Activated CD4-positive, alpha-beta memory T cell treated with anti-CD3 and anti-CD28 coated beads, Interleukin-2, amount 10 ng/mL, durations not matched to agents 7 days and 5 days (primary cell): ENCODE results near the gene PDZD8. TPM values are rescaled to one million over a fixed set of nuclear protein-coding genes. Genes with fewer than 3 reads are reported as not detected.

Source experiments
- CTCF ChIA-PET: fragments of 350-600 bp; sonication (Branson Sonifier 250); formaldehyde crosslinking; loops from one replicate; lab custom pipeline; 2021; ENCODE audit warnings: antibody characterized with exemption, inconsistent platforms; lab: Charles Lee
- POLR2A ChIA-PET: fragments of 350-600 bp; sonication (Branson Sonifier 250); formaldehyde crosslinking; loops from one replicate; lab custom pipeline; 2021; ENCODE audit warnings: antibody characterized with exemption; lab: Charles Lee
- DNase-seq: peaks from one replicate; pipeline ENCODE4 v3.0.0-alpha.2; 2020
- H3K27ac Mint-ChIP-seq: one replicate; pipeline ENCODE4 v1.8.0; 2021; ENCODE audit warnings: mild to moderate bottlenecking, mixed read lengths
- H3K27me3 Mint-ChIP-seq: one replicate; pipeline ENCODE4 v1.8.0; 2021; ENCODE audit warnings: mixed read lengths
- H3K36me3 Mint-ChIP-seq: one replicate; pipeline ENCODE4 v1.8.0; 2021; ENCODE audit warnings: low read depth, mixed read lengths
- H3K4me1 Mint-ChIP-seq: one replicate; pipeline ENCODE4 v1.8.0; 2021; ENCODE audit warnings: mixed read lengths
- H3K4me3 Mint-ChIP-seq: one replicate; pipeline ENCODE4 v1.8.0; 2021; ENCODE audit warnings: mild to moderate bottlenecking, mixed read lengths
- H3K9me3 Mint-ChIP-seq: one replicate; pipeline ENCODE4 v1.8.0; 2021; ENCODE audit warnings: mixed read lengths
- total RNA-seq, 2 experiments: library from RNA; stranded (reverse); gene quantifications; one replicate each; pipeline ENCODE4 v1.2.3, GENCODE V29; 2021

PDZD8 gene
- total RNA-seq, 2 experiments from 2014 or later, result 12.3 to 12.8 TPM

GRCh38 chr10:117374506-117375359, 507 bp downstream of the PDZD8 start:
- Mint-ChIP-seq H3K27me3 (peaks cover 28% of the 10 kb centered on the region), H3K36me3 (peaks cover 7% of the 10 kb centered on the region), H3K9me3 (no peaks in the 10 kb centered on the region), H3K27ac (peak overlapping the region; percentile 78), H3K4me1 (peaks cover 31% of the 10 kb centered on the region), H3K4me3 (peak overlapping the region; percentile 96)
- peak; percentile 41 for DNase-seq
- CTCF ChIA-PET, result interaction anchor here (1.2 to 2.8 kb wide), 3 partner anchors 12 to 158 kb away, joined by 3 to 12 read pairs (median 4); no protein-coding TSS in a partner anchor
- POLR2A ChIA-PET, result interaction anchor here (1.0 to 1.6 kb wide), 3 partner anchors 19 to 158 kb away, joined by 3 to 7 read pairs (median 6); no protein-coding TSS in a partner anchor

- POLR2A ChIA-PET, result interaction anchor here (1.0 to 1.6 kb wide), 3 partner anchors 18 to 157 kb away, joined by 3 to 7 read pairs (median 6); no protein-coding TSS in a partner anchor
- H3K27ac Mint-ChIP-seq, result peak overlapping the region; percentile 78
Measured at GRCh38 chr10:117373823-117374505, 1.3 kb downstream of the PDZD8 start.

GRCh38 chr10:117370205-117370604, 5.0 kb downstream of the PDZD8 start:
- Mint-ChIP-seq H3K27me3 (no peaks in the 10 kb centered on the region), H3K4me1 (peaks cover 43% of the 10 kb centered on the region), H3K36me3 (peaks cover 14% of the 10 kb centered on the region), H3K9me3 (no peaks in the 10 kb centered on the region), H3K27ac (no peak overlapping the region), H3K4me3 (no peak overlapping the region)
- no peak for DNase-seq
- ChIA-PET CTCF (interaction anchor here (1.1 to 2.6 kb wide), 4 partner anchors 9 to 195 kb away, joined by 3 to 9 read pairs (median 3); no protein-coding TSS in a partner anchor), POLR2A (no interaction called here)

More at GRCh38 chr10:117373823-117374505, 1.3 kb downstream of the PDZD8 start:
- DNase-seq, result peak; percentile 45
- Mint-ChIP-seq H3K9me3 (no peaks in the 10 kb centered on the region), H3K36me3 (peaks cover 11% of the 10 kb centered on the region), H3K27me3 (peaks cover 21% of the 10 kb centered on the region), H3K4me1 (peaks cover 34% of the 10 kb centered on the region), H3K4me3 (peak overlapping the region; percentile 96)
- CTCF ChIA-PET, result interaction anchor here (1.2 to 2.8 kb wide), 3 partner anchors 11 to 157 kb away, joined by 3 to 12 read pairs (median 4); no protein-coding TSS in a partner anchor

DNA sequence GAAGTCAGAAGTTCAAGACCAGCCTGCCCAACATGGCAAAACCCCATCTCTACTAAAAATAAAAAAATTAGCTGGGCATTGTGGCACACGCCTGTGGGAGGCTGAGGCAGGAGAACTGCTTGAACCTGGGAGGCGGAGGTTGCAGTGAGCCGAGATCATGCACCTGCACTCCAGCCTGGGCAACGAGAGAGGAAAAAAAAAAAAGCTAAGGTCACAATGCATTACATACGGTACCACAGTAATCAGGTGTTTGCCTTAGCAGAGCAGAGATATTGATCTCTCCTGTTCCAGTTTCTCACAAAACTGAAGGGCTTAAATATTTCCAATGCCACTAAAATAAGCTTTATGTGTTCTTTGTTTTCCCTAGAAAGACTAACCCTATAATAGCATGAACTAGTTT, 7.5 kb downstream of the PDZD8 start:
- POLR2A ChIA-PET, result no interaction called here
- H3K4me1 Mint-ChIP-seq, result peaks cover 50% of the 10 kb centered on the region
- no peak for DNase-seq
- H3K27ac Mint-ChIP-seq, result no peak overlapping the region
- no peaks in the 10 kb centered on the region for H3K9me3 Mint-ChIP-seq
- no peaks in the 10 kb centered on the region for H3K27me3 Mint-ChIP-seq
- no peak overlapping the region for H3K4me3 Mint-ChIP-seq
- H3K36me3 Mint-ChIP-seq, result peaks cover 10% of the 10 kb centered on the region
- CTCF ChIA-PET, result no interaction called here

GRCh38 chr10:117366741-117367140, 8.5 kb downstream of the PDZD8 start:
- no peak for DNase-seq
- no peaks in the 10 kb centered on the region for H3K9me3 Mint-ChIP-seq
- H3K4me3 Mint-ChIP-seq, result no peak overlapping the region
- H3K4me1 Mint-ChIP-seq, result peaks cover 41% of the 10 kb centered on the region
- ChIA-PET CTCF (no interaction called here), POLR2A (no interaction called here)
- H3K27ac Mint-ChIP-seq, result no peak overlapping the region
- H3K36me3 Mint-ChIP-seq, result peaks cover 7% of the 10 kb centered on the region
- H3K27me3 Mint-ChIP-seq, result no peaks in the 10 kb centered on the region

DNA sequence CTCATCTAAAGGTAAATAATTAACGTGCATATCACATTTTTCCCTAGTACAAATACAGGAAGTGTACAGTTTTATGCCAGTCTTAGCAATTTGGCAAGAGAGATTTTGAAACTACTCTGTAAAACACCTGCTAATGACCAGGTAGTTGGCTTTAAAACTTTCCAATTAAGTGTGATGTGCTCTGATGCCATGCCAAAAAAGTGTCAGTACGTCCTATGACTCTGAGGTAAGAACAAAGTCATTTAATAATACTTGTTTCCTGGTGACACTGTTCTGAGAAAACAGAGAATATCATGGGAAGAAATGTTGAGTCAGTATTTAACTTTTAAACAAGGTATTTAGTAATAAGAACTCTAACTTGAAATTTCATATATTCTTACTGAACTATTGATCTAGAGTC, 9.6 kb downstream of the PDZD8 start:
- Mint-ChIP-seq H3K4me3 (no peak overlapping the region), H3K36me3 (peaks cover 7% of the 10 kb centered on the region), H3K27ac (no peak overlapping the region), H3K27me3 (no peaks in the 10 kb centered on the region), H3K4me1 (peaks cover 36% of the 10 kb centered on the region), H3K9me3 (no peaks in the 10 kb centered on the region)
- CTCF ChIA-PET, result no interaction called here
- DNase-seq, result no peak
- POLR2A ChIA-PET, result no interaction called here

DNA sequence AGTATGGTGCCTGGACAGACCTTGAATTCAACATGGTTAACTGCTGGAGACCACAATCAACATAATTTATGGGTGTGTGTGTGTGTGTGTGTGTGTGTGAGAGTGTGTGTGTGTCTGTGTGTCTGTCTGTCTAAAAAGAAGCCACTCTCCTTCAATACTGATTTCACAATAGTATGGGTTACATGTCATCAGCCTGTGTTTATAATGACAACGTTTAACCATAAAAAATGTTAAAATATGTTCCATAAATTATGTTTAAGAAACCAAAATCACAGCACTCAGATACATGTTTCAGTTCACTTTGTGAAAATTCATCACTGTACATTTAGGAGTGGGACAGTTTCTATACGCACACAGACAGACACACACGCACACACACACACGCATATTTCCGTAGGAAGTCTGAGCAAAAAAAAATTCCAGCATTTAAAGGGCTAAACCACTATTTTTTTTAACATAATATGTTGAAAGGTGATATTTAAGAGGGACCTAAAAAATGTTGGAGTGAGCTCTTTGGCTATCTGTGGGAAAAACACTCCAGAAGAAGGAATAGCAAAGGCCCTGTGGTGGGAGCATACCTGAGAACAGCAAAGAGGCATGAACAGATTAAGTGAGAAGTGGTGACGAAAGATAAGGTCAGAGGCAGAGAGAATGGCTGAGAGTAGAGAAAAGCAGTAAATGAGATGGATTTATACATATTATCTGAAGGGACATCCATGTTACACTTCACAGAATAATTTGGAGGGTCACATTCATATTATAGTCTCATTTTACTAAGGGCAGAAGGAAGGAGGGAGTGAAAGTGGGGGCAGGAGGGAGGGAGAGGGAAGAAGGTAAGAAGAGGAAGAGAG, 10.9 kb downstream of the PDZD8 start:
- H3K4me1 Mint-ChIP-seq, result peaks cover 34% of the 10 kb centered on the region
- H3K36me3 Mint-ChIP-seq, result peaks cover 3% of the 10 kb centered on the region
- H3K9me3 Mint-ChIP-seq, result no peaks in the 10 kb centered on the region
- DNase-seq, result no peak
- POLR2A ChIA-PET, result no interaction called here
- no peak overlapping the region for H3K4me3 Mint-ChIP-seq
- CTCF ChIA-PET, result no interaction called here
- H3K27me3 Mint-ChIP-seq, result no peaks in the 10 kb centered on the region
- no peak overlapping the region for H3K27ac Mint-ChIP-seq

DNA sequence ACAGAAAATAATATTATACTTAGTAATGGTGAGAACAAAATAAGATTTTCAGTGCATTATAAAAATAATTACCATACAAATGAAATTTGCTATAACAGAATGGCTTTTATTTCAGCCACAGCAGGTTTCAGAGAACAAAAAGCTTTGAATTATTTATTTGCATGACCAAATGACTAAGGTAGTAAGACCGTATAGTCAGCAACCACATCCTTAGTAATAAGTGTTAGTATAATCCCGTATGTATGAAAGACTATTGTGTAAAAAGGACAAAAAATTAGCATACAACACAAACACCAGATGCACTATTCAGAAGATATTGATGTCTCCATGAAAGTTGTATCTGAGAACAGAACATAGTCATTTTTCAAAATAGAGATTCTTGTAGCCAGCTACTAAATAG, 12.2 kb downstream of the PDZD8 start:
- Mint-ChIP-seq H3K9me3 (no peaks in the 10 kb centered on the region), H3K27ac (no peak overlapping the region), H3K27me3 (no peaks in the 10 kb centered on the region), H3K4me3 (no peak overlapping the region), H3K36me3 (peaks cover 2% of the 10 kb centered on the region), H3K4me1 (peaks cover 36% of the 10 kb centered on the region)
- ChIA-PET CTCF (interaction anchor here (0.6 to 0.9 kb wide), 2 partner anchors 11 to 13 kb away, joined by 3 read pairs; no protein-coding TSS in a partner anchor), POLR2A (no interaction called here)
- no peak for DNase-seq

- no peak for DNase-seq
- POLR2A ChIA-PET, result no interaction called here
- H3K36me3 Mint-ChIP-seq, result no peaks in the 10 kb centered on the region
- no peaks in the 10 kb centered on the region for H3K27me3 Mint-ChIP-seq
- no peaks in the 10 kb centered on the region for H3K9me3 Mint-ChIP-seq
- H3K4me3 Mint-ChIP-seq, result no peak overlapping the region
- CTCF ChIA-PET, result interaction anchor here (0.6 kb wide), 1 partner anchor 12 kb away, joined by 3 read pairs; no protein-coding TSS in a partner anchor
- H3K4me1 Mint-ChIP-seq, result peaks cover 33% of the 10 kb centered on the region
- H3K27ac Mint-ChIP-seq, result no peak overlapping the region
Measured at GRCh38 chr10:117362313-117362712, 12.9 kb downstream of the PDZD8 start.

DNA sequence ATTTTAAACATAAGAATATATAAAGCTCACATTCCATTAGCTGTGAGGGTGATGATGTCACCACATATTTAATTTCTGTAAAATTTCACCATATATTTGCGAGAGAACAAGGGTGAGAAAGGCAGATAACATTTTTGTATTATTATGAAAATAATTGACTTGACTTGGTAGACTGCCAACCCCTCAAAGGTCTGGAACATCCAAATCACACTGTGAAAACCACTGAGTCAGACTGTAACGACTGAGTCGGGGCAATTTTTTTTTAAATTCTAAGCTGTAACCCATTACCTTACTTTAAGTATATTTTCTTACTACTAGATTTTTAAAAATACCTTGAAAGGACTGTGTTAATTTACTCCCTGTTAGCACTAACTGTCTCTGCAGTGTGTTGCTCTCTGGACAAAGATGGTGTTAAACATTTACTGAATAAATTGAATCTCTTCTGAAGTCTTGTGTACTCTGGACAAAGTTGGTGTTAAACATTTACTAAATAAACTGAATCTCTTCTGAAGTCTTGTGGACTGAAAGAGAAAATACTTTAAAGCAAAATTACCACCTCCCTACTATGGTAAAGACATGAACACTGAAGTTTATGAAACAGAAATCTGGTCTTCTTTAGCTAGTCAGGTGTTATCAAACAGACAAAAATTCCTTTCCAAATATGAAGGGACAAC, 14.1 kb downstream of the PDZD8 start:
- no peaks in the 10 kb centered on the region for H3K9me3 Mint-ChIP-seq
- POLR2A ChIA-PET, result no interaction called here
- H3K27ac Mint-ChIP-seq, result no peak overlapping the region
- no peaks in the 10 kb centered on the region for H3K27me3 Mint-ChIP-seq
- H3K4me3 Mint-ChIP-seq, result no peak overlapping the region
- no peaks in the 10 kb centered on the region for H3K36me3 Mint-ChIP-seq
- CTCF ChIA-PET, result interaction anchor here (0.6 to 1.5 kb wide), 2 partner anchors 9 to 36 kb away, joined by 3 read pairs; no protein-coding TSS in a partner anchor
- DNase-seq, result no peak
- peaks cover 27% of the 10 kb centered on the region for H3K4me1 Mint-ChIP-seq

DNA sequence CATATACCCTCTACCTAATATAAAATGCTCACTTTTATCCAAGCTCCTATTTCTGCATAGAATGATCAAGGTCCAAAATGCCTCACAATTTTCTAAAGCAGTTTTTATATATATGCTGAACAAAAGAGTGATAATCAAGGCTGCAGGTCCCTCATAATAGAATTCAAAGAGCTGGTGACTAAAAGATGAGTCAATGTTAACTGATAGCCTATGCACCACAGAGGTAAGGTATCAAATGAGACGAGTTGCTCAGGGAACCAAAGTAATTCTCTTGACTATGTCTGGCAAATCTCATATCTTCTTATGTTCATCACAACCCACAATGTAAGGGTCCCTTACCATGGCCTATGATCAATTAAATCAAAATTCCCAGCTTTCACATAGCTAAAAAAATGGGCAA, 15.2 kb downstream of the PDZD8 start:
- H3K27ac Mint-ChIP-seq, result no peak overlapping the region
- ChIA-PET CTCF (interaction anchor here (1.0 kb wide), 1 partner anchor 11 kb away, joined by 3 read pairs; no protein-coding TSS in a partner anchor), POLR2A (no interaction called here)
- no peaks in the 10 kb centered on the region for H3K36me3 Mint-ChIP-seq
- peaks cover 21% of the 10 kb centered on the region for H3K4me1 Mint-ChIP-seq
- no peaks in the 10 kb centered on the region for H3K27me3 Mint-ChIP-seq
- no peaks in the 10 kb centered on the region for H3K9me3 Mint-ChIP-seq
- DNase-seq, result no peak
- no peak overlapping the region for H3K4me3 Mint-ChIP-seq

DNA sequence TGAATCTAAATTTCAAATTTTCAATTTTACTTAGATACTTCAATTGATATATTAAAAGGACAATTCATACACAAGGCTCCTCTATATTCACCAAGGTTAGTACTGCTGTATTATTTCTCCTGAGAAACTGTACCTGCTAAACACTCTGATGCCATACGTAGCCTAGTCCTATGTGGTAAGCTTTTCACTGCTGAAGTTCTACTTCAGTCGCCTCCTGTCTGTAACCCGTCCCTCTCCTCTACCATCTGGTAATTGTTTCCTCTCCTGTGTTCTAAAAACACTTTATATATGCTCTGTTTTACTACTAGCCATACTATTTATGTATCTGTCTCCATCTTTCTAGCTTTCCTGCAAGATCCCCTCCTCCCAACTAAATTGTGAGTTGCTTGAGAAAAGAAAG, 20.2 kb downstream of the PDZD8 start:
- Mint-ChIP-seq H3K4me3 (no peak overlapping the region), H3K27ac (no peak overlapping the region), H3K36me3 (peaks cover 6% of the 10 kb centered on the region), H3K27me3 (no peaks in the 10 kb centered on the region), H3K9me3 (no peaks in the 10 kb centered on the region), H3K4me1 (peaks cover 32% of the 10 kb centered on the region)
- DNase-seq, result no peak
- ChIA-PET CTCF (no interaction called here), POLR2A (interaction anchor here (0.7 to 2.0 kb wide), 2 partner anchors 16 to 19 kb away, joined by 3 to 6 read pairs; no protein-coding TSS in a partner anchor)
